Ishikawa (cell line): ENCODE results near the gene STK36.

Experiments used
- CEBPB ChIP-seq: IDR thresholded peaks from 2 replicates; pipeline ENCODE4 v1.6.1; 2012
- RAD21 ChIP-seq: IDR thresholded peaks from 2 replicates; pipeline ENCODE4 v1.6.1; 2012; ENCODE audit warnings: low read depth
- TEAD4 ChIP-seq: IDR thresholded peaks from 2 replicates; pipeline ENCODE4 v1.6.1; 2012
- YY1 ChIP-seq: IDR thresholded peaks from 2 replicates; pipeline ENCODE4 v1.6.1; 2012; ENCODE audit warnings: low read depth
- ZBTB7A ChIP-seq: IDR thresholded peaks from 2 replicates; pipeline ENCODE4 v1.6.1; 2012; ENCODE audit warnings: low read depth

- TF ChIP-seq TEAD4 (no peak), CEBPB (no peak), RAD21 (no peak), YY1 (no peak), ZBTB7A (no peak)
Observed at GRCh38 chr2:218662827-218663226, 9.1 kb upstream of the STK36 start.
